ENCODE results near the gene GNB1L.

Gene GNB1L

DNA sequence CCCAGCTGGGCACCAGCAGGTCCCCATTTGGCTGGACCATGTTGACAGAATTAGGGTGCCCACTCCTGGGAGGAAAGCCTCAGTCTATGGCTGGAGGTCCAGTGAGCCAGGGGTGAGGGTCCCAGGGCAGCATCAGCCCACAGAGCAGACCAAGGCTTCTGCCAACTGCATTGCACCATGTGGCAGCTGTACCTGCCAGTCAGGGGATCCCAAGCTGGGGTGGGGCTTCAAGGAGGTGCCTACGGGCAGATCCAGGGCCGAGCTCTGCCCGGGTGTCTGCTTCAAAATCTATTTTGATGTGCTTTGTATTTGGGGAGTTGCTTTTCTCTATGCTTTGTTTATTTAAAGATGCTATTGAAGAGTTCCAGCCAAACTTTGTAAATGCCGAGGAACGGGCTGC, 120.9 kb downstream of the GNB1L start:
- H3K4ac ChIP-seq (ENCODE audit: low read depth in 1 of 2, low read length in 2 of 2): no peak overlapping the region
- DNase-seq: no peak
- no peak overlapping the region for H3K27ac ChIP-seq (ENCODE audit: low read length, poor library complexity, severe bottlenecking)
- H3K23ac ChIP-seq (ENCODE audit: low read length in 2 of 2): no peak overlapping the region
- no peak overlapping the region for H3K14ac ChIP-seq (ENCODE audit: low read length in 2 of 2)
- H4K8ac ChIP-seq (ENCODE audit: low read length): no peak overlapping the region
- H4K91ac ChIP-seq (ENCODE audit: low read length): no peak overlapping the region
- no peaks in the 10 kb centered on the region for H3K79me1 ChIP-seq (replicated peaks; ENCODE audit: low read length, poor library complexity, severe bottlenecking)
- no peak overlapping the region for H3K18ac ChIP-seq (ENCODE audit: low read depth in 1 of 2, low read length in 2 of 2)
- no peak overlapping the region for H2BK5ac ChIP-seq (ENCODE audit: low read depth, low read length, poor library complexity, severe bottlenecking)
- H2BK15ac ChIP-seq (ENCODE audit: low read depth, poor library complexity, severe bottlenecking): no peak overlapping the region
- H3K9ac ChIP-seq (ENCODE audit: low read length): no peak overlapping the region
- no peak overlapping the region for H3K4me3 ChIP-seq (ENCODE audit: insufficient read depth in 1 of 2, low read depth in 1 of 2, low read length in 2 of 2)
- no peak overlapping the region for H3K4me2 ChIP-seq (ENCODE audit: low read length, poor library complexity, severe bottlenecking)
- 74% methylated on average over 5 of the region's 5 CpGs for WGBS
- H3K27me3 ChIP-seq (ENCODE audit: control insufficient read depth in 1 of 2, insufficient read depth in 1 of 2, low read length in 2 of 2): peaks cover 4 to 53% of the 10 kb centered on the region in 2 experiments
- no peak overlapping the region for H2BK120ac ChIP-seq (ENCODE audit: low read depth, low read length)
- no peak overlapping the region for H2BK12ac ChIP-seq (ENCODE audit: low read length in 2 of 2)
- H3K9me3 ChIP-seq (ENCODE audit: control insufficient read depth, low read length): no peaks in the 10 kb centered on the region
- peaks cover 9% of the 10 kb centered on the region for H3K4me1 ChIP-seq (ENCODE audit: control insufficient read depth, insufficient read depth, low read depth, low read length)
- no peak overlapping the region for H2AK5ac ChIP-seq (ENCODE audit: low read length, severe bottlenecking)
- no peaks in the 10 kb centered on the region for H3K36me3 ChIP-seq (ENCODE audit: control insufficient read depth in 1 of 2, insufficient read depth in 2 of 2, low read depth in 1 of 2, low read length in 2 of 2)
- H2AFZ ChIP-seq (ENCODE audit: low read depth, low read length): no peak overlapping the region
